WERI-Rb-1 (cell line): ENCODE results near the gene TRAPPC6A.

Experiments
- DNase-seq: peaks from one replicate; pipeline ENCODE4 v3.0.0-alpha.2; 2020
- H3K27ac ChIP-seq: fragments of 250-450 bp; sonication (Bioruptor Pico); 2 replicates; pipeline ENCODE4 v1.5.1; 2020; ENCODE audit warnings: mild to moderate bottlenecking, moderate library complexity
- H3K27me3 ChIP-seq: fragments of 250-450 bp; sonication (Bioruptor Pico); 2 replicates; pipeline ENCODE4 v1.5.1; 2021; ENCODE audit warnings: mild to moderate bottlenecking, low read depth, moderate library complexity; ENCODE audit not compliant: insufficient read depth, severe bottlenecking
- H3K36me3 ChIP-seq: fragments of 250-450 bp; sonication (Bioruptor Pico); 2 replicates; pipeline ENCODE4 v1.5.1; 2020; ENCODE audit warnings: mild to moderate bottlenecking, moderate library complexity
- H3K4me3 ChIP-seq: 2 replicates; pipeline ENCODE4 v1.5.1; 2011; ENCODE audit warnings: low read depth, mild to moderate bottlenecking, control low read depth, low read length
- H3K9me3 ChIP-seq: fragments of 250-450 bp; sonication (Bioruptor Pico); 2 replicates; pipeline ENCODE4 v1.5.1; 2021; ENCODE audit warnings: mild to moderate bottlenecking, moderate library complexity; ENCODE audit not compliant: severe bottlenecking
- TF ChIP-seq, protein P1 (sequence below): IDR thresholded peaks from 2 replicates; pipeline ENCODE4 v1.5.1; 2011; ENCODE audit warnings: low read depth, mild to moderate bottlenecking, control low read depth, inconsistent platforms, low read length

Gene TRAPPC6A

DNA sequence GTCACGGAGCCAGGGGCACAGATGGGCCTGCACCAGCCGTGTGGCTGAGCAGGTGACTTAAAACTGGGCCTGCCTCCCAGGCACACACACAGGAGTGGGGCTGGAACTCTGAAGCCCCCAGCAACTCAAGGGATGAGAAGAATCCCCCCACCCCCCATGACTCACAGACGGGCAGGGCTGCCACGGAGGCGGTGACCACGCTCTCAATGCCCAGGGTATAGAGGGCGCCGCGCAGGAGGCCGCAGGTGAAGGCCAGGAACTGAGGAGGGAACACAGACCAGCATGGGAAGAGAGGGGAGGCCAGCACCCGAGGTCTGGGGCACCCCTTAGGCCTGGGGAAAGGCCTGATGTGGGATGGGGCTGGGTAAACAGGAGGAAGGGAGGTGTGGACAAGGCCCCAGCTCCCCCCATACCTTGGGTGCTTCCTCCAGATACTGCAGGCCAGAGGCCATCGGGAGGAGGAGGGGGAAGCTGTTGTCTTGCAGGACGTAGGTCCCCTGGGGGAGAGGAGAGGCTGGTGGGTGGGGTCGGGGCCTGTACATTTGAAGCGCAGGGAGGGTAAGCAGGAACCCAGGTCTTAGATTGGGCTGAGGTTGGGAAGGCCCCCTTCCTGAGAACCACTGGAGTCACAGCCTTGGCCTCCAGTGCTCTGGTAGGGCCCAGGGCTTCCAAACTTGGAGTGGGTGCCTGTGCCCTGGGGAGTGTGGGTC lies 14.1 kb downstream of the TRAPPC6A start:
- Histone ChIP-seq H3K27me3 (no peaks in the 10 kb centered on the region), H3K36me3 (no peaks in the 10 kb centered on the region; the same call in 1 of the 2 replicates), H3K9me3 (no peaks in the 10 kb centered on the region), H3K4me3 (0 out of 2 replicates have a peak overlapping the region, but pooled peaks have one; percentile 1), H3K27ac (peak overlapping the region; percentile 67)
- TF ChIP-seq, protein P1, sequence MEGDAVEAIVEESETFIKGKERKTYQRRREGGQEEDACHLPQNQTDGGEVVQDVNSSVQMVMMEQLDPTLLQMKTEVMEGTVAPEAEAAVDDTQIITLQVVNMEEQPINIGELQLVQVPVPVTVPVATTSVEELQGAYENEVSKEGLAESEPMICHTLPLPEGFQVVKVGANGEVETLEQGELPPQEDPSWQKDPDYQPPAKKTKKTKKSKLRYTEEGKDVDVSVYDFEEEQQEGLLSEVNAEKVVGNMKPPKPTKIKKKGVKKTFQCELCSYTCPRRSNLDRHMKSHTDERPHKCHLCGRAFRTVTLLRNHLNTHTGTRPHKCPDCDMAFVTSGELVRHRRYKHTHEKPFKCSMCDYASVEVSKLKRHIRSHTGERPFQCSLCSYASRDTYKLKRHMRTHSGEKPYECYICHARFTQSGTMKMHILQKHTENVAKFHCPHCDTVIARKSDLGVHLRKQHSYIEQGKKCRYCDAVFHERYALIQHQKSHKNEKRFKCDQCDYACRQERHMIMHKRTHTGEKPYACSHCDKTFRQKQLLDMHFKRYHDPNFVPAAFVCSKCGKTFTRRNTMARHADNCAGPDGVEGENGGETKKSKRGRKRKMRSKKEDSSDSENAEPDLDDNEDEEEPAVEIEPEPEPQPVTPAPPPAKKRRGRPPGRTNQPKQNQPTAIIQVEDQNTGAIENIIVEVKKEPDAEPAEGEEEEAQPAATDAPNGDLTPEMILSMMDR: no peak
- DNase-seq: peak; percentile 15

DNA sequence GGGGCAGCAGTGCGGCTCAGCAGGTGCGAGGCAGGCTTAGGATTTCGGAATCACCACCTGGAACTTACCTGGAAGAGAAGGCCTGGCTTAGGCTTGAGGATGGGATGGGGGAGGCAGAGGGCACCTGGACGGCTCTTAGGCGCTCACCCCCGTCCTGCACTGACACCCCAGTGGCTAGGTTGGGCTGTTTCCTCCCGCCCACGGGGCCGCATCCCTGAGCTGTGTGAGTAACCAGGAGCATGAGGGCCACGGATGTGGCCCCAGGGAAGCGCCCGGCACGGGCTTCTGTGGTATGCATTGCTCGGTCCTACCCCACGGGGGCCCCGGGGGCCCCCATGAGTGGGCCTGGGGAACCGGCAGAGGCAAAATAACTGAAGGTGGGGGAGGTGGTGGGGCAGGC lies 14.9 kb downstream of the TRAPPC6A start:
- no peaks in the 10 kb centered on the region; the same call in 1 of the 2 replicates for H3K36me3 ChIP-seq

DNA sequence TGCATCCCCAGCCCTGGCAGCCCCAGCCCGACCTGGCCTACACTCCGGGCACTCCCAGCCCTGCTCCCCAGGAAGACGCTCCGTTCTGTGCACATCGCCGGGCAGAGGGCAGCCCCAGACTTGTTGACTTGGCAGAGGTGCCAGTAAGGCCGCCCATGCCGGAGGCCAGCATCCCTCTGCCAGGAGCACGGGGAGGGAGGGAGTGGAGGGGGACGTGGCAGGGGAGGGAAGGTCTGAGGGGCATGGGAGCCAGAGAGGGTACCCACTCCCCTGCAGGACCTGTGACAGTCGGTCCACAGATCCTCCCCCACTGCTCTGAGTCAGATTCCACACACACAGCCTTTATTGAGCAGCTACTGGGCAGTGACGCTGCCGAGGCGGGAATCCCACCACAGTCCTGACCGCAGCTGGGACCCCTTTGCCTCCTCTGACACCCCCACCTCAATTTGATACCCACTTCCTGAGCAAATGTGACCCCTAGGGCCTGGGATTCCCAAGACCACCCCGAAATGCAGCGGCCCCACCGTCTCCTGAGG lies 15.4 kb downstream of the TRAPPC6A start:
- peak; percentile 7 for DNase-seq
- H3K9me3 ChIP-seq: no peaks in the 10 kb centered on the region
- H3K36me3 ChIP-seq: no peaks in the 10 kb centered on the region; the same call in 1 of the 2 replicates
- H3K4me3 ChIP-seq: no peak overlapping the region
- TF ChIP-seq, protein P1: no peak
- no peak overlapping the region for H3K27ac ChIP-seq
- H3K27me3 ChIP-seq: no peaks in the 10 kb centered on the region

More for the DNA sequence above, 14.9 kb downstream of the TRAPPC6A start:
- Histone ChIP-seq H3K27me3 (no peaks in the 10 kb centered on the region), H3K9me3 (no peaks in the 10 kb centered on the region), H3K4me3 (no peak overlapping the region), H3K27ac (peak overlapping the region; percentile 67)
- DNase-seq: no peak
- TF ChIP-seq, protein P1: no peak

DNA sequence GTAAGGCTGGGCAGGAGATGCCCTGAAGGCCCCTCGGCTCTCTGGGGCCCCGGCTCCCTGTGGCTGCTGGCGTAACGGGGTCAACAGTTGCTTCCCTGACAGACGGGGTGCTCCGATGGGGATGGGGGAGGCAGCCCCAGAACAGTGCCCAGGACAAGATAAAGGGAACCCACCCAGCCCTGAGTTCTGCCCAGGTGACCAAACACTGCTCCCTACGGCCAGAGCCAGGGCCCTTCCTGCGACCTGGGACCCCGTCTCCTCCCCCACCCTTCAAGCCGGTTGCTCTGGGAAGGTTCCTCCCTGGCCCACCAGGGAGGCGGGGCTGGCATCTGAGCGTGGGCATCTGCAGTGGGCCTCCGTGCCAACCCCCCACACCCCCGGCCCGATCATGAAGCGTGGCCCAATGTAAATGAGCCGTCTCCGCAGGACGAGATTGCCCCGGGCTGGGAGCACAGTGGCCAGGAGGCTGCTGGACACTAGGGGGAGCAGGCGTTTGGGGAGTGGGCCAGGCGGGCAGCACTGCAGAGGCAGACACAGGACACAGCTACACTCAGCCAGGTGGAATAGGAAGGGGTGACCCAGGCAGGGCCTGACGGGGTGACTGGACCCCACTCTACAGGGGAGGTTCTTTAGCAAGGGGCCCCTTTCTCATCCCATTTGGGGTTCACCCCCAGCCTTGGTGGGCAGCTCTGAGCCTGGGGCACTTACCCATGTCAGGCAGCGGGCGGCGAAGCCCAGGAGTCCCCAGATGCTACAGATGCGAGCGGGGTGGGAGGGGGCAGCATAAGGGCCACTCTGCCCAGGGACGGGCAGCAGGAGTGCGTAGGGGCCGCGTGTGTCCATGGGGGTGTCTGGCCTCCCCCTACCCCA lies 16.1 kb downstream of the TRAPPC6A start:
- DNase-seq: peak; percentile 75
- no peaks in the 10 kb centered on the region for H3K27me3 ChIP-seq
- no peaks in the 10 kb centered on the region for H3K9me3 ChIP-seq
- TF ChIP-seq, protein P1: peak; percentile 82
- no peaks in the 10 kb centered on the region; the same call in 1 of the 2 replicates for H3K36me3 ChIP-seq
- no peak overlapping the region for H3K4me3 ChIP-seq
- H3K27ac ChIP-seq: peak overlapping the region; percentile 41; the same call in 1 of the 2 replicates

DNA sequence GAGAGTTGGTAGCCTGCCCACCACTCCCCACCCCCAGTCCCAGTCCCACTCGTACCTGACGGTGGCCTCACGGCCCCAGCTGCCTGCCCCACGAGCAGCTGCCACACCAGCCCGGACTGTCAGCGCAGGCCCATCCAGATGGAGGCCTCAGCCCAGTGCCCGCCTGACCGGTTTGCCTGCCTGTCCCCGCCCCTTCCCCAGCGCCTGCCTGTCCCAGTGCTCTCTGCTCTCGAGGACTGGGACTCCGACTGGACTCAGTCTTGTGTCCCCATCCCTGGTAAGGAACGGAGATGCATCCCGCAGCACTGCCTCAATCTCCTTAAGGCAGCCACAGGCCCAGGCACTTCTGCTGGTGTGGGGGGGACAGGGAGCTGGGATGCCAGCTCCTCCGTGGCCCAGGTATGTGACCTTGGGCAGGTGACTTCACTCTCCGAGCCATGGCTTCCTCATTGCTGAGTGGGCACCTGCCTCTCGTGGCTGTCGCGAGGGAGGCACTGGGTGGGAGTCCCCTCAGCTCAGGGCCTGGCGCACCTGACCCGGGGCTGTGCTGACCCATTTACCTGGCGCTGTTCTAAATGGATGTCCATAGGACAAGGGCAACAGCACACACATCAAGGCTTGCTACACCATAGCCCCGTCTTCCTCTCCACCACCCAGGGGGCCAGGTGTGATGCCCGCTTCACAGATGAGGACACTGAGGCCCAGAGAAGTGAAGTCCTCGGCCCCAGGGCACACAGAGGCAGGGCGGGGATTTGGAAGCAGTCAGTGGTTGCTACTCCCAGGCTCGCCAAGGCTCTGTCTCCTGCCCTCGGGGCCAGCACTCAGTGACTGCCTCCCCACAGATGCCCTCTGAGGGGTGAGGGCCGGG lies 16.9 kb downstream of the TRAPPC6A start, which contains the start of gene NKPD1:
Gene NKPD1, minus strand, starts transcription at position 113 of the 868 bp plus-strand sequence. CDS start 832 bp downstream, outside the sequence.
- TF ChIP-seq, protein P1: no peak
- H3K27ac ChIP-seq: peak within 1 kb of the TSS; percentile 41
- H3K27me3 ChIP-seq: no peaks in the 10 kb centered on the region
- H3K4me3 ChIP-seq: no peak within 1 kb of the TSS
- H3K36me3 ChIP-seq: no peaks in the 10 kb centered on the region; the same call in 1 of the 2 replicates
- peak; percentile 76 for DNase-seq
- no peaks in the 10 kb centered on the region for H3K9me3 ChIP-seq
